NCI-H446 (cell line): ENCODE data around the gene SKI.
"Not testable (repeated sequence)": the region's sequence is repeated elsewhere in the genome, so short reads cannot be mapped to it uniquely, and the experiment has no call there.

ENCODE experiments used
- DNase-seq, 2 experiments: peaks; one replicate each; lab custom pipeline; 2025; lab: John Stamatoyannopoulos, UW

SKI gene

DNA sequence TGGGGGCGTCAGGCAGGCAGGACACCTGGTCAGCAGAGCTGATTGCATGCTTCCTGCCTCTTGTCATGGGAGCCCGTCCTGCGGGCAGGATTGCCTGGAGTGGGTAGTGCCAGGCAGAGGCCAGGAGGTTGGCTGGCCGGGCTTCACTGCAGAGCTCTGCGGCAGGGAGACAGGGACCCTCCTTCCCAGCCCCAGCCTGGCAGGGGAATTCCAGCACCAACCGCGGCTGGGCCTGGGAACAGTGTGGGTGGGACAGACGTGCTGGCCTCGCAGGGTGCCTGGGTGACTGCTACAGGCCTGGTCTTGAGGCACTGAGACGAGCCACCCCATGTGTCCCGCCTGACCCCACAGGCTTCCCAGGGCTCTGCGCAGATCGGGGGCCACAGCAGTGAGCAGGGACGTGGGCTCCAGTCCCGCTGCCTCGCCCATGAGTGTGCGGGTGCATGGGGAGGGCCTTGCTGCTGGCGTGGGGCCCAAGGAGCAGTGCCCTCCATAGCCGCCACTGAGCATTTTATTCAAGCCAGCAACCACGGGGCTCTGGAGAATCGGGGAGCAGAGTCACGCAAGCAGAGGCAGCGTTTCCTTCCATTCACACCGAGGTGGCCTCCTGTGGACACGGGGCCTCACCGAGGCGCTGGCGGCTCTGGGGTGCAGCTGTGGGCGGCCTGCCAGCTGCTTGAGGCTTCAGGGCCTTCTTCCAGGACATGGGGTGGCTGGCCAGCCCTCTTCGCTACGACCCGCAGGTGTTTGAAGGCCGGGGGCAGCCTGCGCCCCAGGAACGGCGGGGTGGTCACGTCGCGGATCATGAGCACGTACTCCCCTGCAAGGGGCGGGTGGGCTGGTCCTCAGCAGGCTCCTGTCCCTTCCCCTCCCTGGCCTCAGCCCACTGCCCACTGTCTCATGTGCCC lies 92.9 kb downstream of the SKI start:
- DNase-seq, result no peak

DNA sequence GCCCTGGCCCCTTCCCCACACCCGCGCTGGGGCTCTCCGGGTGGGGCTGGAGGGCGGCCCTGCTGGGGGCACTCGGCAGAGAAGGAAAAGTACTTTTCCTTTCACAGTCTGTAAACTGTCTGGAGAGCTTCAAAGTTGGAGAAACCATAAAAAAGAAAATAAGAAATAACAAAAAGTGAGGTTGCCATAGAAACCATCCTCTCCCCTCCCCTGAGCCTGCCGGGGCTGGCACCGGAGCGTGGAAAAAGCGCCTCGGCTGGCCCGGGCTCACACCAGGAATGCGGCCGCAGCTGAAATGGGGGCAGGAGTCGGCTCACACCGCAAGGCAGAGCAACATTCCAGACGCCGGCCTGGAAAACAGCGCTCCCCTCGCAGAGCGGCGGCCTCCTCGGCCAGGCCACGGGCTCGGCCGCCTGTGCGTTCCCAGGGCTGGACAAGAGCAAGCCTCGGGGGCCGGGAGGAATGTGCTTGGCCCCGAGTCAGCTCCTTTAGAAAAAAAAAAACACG lies 94.0 kb downstream of the SKI start:
- DNase-seq, result no peak

DNA sequence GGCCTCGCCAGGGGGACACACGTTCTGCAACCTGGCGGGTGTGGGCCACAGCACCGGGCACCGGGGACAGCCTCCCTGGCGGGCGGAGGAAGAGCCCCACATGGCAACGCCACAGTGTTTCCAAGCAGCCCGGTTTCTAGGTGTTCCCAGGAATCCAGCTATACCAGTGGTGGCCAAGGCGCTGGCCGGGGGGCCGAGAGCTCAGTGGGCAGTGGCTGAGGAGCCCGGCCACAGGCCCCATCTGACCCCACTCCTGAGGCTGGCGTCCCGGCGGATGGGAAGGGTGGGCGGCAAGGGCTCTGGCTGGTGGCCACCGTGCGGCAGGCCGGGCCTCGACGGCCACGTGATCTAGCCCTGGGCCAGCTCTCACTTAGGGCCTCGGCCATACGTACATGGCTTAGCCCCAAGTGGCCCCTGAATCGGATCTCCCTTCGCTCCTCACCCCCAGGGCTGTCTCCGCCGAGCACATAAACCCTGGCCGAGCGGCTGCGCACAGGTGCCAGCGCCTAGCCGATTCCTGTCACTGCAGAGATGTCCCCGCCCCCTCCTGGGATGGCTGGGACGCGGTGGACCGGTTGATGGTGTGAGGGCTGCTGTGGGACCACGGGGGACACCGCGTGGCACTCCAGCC lies 94.6 kb downstream of the SKI start:
- no peak for DNase-seq

DNA sequence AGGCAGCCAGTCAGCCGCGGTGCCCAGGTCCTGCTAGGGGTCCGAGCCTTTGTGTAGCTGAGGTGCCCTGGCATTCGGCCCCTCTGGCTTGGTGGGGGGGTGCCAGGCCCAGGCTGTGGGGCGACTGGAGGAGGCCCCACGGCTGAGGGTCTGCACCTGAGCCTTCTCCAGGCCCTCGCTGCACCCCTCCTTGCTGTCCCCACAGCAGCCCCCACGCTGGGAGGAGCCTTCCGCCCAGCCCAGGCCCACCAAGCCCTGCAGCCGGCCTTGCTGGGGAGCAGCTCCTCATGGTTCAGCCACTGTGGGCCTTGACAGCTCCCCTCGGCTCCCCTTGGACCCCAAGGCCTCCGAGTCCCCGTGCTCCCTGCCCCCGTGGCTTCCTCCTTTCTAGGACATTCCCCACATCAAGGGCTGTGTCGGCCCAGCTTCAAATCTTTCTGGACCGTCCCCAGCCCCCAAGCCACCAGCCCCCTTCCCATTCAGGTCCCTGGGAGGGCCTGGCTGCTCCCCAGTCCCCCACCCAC lies 95.4 kb downstream of the SKI start:
- no peak for DNase-seq

DNA sequence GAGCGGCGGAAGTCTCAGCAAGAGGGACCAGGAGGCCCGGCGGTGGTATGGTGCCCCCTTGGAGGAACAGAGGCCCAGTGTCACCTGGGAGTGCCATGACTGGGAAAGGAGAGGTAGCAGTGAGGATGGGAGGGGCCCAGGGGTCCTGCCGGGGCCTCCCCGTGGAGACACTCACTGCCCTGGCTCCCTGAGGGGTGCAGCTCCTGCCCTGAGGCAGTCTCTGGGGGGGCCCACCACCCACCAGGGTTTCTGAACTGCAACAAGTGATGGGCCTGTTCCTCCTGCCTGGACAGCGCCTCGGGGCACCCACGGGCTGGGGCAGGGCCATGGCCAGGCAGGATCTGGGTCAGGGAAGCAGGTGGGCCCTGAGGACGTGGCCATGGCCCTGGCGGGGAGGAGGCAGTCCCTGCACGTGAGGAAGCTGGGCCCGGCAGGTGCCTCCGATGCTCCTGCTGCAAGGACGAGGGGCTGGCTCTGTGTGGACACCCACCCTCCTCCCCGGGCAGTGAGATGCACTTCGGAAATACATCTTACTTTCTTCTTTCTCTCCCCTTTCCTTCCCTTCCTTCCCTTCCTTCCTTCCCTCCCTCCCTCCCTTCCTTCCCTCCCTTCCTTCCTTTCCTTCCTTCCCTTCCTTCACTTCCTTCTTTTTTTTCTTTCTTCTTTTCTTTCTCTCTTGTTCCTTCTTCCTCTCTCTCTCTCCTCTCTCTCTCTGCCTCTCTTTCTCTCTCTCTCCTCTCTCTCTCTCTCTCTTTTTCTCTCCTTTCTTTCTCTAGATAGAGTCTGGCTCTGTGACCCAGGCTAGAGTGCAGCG lies 96.6 kb downstream of the SKI start:
- no peak for DNase-seq

DNA sequence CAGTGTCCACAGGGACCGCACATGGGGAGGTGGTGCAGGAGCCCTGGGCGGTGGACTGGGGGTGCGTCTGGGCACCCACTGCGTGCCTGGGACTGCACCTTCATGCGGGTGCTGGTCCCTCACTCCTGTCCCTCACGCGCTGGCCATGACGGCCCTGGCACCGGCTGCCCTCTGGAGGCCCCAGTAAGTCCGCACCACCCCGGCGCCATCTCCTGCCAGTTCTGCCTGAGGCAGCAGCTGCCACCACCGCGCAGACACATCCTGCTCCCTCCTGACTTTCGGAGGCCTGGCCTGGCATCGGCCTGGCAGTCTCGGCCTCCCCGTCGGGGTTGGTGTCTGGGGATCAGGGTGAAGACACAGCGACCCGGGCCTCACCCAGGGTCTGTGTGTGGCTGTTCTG lies 98.4 kb downstream of the SKI start:
- no peak for DNase-seq

DNA sequence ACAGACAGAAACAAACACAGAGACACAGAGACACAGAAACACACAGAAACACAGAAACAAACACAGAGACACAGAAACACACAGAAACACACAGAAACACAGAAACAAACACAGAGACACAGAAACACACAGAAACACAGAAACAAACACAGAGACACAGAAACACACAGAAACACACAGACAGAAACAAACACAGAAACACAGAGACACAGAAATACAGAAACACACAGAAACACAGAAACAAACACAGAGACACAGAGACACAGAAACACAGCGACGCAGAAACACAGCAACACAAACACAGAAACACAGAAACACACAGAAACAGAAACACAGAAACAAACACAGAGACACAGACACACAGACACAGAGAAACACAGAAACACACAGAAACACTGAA lies 99.0 kb downstream of the SKI start:
- DNase-seq, result not testable (repeated sequence)

DNA sequence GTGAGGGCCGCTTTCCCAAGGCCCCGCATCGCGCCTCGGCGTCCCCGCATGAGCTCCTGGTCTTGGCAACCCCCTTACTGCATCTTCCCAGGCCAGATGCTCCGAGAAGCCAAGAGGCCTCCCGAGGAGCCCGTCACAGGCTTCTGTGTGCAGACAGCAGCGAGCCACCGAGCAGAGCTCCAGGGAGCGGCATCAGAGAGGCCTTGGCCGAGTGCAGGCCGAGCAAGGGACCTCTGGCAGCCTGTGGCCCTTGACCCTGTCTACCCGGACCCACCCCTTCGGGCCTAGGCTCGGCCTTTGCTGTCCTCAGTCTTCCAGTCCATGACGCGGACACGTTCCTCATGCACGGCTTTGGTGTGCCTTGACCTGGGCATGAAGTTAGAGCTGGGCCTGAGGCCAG lies 99.7 kb downstream of the SKI start:
- no peak for DNase-seq

DNA sequence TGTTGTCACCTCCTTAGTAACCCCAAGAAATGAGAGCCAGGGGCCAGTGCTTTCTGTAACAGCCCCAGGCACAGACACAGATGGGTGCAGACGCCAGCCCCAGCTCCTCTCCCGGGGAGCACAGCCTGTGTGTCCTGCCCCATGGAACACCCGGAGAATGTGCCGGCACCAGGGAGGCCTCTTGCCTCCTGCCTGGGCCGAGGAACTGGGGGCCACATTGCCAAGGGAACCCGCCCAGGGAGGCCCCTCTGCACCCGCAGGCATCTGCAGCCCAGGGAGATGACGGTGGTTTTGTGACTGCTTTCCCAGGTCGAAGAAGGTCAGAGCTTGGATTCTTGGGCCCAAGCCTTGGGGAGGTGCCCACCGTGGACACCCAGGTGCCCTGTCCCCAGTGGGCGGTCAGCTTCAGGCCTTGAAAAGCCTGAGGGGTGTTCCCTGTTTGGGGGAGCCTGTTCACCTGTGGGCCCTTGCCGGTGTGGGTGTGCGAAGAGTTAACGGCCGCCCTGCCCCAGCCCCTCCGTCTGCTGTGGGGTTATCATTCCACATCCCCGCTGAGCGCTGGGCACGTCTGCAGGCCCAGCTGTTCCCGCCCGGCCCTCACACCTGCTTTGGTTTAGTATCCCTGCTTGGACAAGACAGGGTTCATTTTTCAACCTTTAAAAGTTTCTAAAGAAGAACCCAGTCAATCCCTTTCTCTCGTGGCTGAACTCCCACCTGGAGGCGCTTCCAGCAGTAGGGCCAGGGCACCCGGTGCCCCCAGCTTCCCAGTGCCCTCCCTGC lies 100.7 kb downstream of the SKI start:
- no peak for DNase-seq

DNA sequence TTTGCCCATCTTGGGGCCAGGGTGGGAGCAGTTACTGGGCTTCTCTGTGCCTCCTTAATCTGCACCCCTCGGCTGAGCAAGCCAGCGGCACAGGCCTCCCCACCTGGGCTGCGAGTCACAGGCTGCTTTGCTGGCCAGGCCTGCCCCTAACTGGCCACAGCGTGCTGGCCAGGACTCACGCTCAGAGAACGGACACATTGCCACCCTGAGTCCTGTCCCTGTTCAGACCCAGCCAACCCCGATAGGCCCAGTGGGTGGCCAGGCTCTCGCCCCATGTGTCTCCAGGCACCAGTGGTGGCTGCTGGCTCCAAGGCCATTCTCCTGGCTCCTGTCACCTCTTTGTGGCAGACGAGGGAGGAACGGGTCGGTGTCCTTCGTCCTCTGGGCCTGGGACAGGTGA lies 101.9 kb downstream of the SKI start:
- DNase-seq, result no peak

DNA sequence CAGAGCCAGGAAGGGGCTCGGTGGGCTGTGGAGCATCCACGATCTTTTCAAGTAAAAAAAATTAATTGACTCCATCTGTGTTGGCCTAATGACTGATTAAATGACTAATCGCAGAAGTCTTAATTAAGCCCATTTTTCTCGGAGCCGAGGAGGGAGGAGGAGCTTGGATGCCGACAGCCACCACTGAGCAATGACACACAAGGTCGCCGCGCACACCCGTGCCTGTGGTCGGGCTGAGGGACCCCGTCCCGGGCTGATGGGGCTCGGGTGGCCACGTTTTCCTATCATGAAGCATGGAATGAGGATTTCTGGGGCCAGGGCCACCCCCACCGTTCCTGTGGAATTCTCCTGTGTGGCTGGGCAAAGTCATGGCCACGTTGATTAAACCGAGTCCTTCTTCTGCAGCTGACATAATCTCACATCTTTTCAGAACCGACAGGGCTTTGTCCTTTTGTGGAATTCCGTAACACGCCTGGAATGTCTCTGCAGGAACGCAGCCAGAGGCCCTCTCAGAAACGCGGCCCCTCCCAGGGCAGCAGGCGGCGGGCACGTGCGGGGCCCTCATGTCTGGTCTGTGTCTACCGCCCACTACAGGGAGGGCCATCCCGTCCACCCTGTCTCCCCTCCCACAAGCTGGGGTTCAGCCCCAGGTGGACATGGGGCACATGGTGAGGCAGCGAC lies 102.5 kb downstream of the SKI start:
- no peak for DNase-seq

DNA sequence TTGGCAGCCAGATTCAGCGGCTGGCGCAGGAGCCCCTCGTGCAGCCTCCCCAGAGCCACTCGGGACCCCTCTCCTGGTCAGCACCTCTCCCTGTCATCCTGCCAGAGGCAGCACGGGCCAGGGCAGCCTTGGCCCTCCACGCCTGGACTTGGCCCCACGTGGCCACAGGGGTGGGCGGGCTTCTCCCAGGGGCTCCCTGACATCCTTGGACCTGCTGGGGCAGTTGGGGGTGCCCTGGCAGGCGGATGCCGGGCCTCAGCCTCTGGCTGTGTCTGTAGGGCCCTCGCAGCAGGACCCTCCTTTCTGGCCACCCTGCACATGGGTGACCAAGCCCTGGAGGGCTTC lies 103.1 kb downstream of the SKI start:
- no peak for DNase-seq

DNA sequence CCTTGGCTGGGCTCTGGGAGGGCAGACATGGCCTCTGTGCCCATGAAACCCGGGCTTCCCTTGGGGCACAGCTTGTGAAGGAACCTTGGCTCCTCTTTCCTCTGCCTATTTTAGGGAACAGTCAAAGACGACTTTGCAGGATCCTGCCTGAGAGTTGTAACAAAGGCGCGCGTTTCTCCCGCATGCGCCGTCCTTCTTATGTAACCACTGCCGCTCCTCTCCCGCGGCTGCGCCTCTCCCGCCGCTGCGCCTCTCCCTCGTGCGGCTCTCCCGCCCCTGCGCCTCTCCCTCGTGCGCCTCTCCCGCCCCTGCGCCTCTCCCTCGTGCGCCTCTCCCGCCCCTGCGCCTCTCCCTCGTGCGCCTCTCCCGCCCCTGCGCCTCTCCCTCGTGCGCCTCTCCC lies 103.5 kb downstream of the SKI start:
- DNase-seq, result not testable (repeated sequence)

DNA sequence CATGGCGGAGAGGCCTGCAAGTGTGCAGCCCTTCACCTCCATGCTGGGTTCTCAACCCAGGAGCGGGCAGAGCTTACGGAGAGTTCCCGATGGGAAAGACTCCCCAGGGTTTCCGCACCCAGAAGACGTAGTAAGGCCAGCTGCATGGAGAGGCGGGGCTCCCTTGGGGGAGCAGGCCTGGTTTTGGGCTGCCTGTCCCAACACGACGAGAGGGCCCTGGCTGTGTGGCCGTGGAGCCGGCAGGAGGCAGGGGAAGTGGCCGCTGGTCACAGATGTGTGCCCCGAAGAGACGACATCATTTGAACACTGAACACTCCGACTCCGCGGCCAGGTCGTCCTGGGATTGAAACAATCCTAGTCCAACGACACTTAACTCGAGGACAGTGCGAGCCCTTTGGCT lies 106.2 kb downstream of the SKI start:
- no peak for DNase-seq

DNA sequence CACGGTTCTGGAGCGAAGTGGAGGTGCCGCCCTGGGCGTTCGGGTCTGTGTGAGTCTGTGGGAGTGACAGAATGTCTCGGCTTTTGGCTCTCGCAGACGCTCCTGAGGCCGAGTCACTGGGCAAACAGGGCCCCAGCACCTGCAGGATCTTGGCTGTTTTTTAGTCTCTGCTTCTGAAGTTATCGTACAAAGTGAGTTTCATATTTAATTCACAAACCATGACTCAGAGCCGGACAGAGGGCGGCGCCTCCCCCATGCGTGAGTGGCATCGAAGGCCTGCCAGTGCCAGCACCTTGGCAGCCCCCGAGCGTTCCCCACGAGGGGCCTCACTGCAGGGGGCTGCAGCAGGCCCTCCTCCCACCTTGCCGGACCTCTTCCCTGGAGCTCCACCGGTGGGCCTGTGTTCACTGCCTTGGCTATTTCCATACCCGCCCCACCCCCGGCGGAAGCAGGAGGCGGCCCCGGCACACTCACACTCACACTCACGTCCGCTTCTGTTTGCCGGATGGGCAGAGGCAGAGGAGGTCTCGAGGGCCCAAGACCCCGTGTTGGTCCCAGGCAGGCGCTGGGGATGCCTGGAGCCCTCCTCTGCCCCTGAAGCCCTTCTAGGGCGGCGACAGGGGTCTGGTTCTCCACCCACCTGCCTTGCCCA lies 106.9 kb downstream of the SKI start:
- no peak for DNase-seq

DNA sequence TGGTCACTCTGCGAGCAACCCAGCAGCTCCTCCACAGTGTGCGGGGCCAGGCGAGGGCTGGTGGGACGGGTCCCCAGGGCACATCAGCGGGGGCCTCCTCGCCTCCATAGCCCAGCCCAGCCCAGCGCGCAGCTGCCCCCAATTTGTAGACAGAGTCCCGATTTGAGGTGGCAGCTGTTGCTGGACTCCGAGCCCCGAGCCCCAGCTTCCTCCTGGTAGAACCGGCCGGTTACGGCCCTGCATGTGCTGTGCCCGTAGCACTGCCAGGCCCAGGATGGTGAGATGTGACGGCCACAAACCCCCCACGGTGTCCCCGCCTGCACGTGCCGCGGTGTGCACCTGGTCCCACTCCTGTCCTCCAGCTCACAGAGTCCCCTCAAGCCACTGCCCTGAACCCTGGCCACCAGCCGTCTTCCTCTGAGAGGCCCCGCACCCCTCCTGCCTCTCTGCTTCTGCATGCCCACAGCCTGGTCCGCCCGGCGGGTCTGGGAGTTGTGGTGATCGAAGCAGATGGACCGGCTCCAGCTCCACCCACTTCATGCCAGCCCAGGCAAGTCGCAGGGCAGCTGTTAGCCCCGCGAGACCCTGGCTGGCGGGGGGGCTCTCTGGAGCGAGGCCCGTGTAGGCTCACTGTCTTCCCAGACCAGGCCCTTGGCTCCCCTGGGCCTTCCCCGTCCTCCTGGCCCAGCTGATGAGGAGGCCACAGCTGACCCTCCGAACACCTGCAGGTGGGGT lies 107.8 kb downstream of the SKI start:
- DNase-seq, result peak in 1 of 2 experiments; percentile 37

DNA sequence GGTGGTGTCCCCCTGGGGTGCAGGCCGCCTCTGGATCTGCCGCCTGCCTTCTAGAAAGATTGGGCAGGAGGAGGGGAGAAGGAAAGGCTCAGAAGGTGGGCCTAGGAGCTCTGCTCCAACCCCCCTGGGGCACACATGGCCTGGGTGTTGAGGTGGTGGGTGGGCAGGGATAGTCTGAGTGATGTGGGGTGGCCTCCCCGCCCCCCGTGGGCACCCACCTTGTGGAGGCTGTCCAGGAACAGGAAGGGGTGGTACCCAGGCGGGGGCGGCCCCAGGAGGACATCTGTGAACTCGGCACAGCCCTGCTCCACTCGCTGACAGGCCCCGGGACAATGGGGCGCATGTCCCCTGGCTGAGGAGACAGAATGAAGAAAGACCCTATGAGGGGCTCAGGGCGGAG lies 108.4 kb downstream of the SKI start:
- DNase-seq, result no peak

DNA sequence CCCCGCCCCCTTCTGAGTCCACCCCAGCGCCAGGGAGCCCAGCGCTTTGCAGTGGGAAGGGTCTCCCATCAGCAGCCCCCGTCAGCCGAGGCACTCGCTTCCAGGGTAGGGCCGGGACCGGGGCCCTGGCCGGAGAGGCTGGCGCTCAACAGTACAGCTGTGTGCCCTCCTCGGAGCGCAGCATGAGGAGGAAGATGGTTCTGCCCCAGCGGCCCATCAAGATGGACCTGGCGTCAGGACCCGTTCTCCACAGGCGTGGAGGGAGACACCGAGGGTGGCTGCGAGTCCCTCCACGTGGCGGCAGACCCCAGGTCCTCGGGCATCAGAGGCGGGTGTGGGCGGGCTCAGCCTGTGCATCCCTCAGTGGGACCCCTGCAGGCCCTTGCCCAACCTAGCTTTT lies 109.0 kb downstream of the SKI start:
- no peak for DNase-seq

DNA sequence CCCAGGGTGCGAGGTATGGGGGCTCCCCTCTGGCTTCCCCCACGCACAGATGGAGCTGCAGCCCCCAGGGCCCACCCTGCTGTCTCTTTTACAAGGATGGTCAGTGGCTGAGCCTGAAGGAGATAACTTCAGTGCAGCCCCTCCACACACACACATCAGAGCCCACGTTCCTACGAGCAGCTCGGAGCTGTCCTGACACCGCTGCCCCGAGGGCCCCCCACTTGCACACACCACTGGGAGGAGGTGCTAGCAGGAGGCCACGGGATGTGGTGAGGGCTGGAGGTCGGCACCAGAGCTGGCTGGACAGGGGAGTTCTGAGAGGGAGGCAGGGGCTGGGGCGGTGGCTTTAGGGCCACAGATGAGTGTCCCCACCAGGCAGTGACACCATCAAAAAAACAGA lies 109.4 kb downstream of the SKI start:
- DNase-seq, result no peak
